SKM-1 treated with dmso at 0.1 percent for 144 hours (cell line): ENCODE data around the gene TENT5C.

Experiments
- DNase-seq: peaks from one replicate; lab custom pipeline; 2025; ENCODE audit not compliant: unreplicated experiment; lab: John Stamatoyannopoulos, UW

The TENT5C gene

DNA sequence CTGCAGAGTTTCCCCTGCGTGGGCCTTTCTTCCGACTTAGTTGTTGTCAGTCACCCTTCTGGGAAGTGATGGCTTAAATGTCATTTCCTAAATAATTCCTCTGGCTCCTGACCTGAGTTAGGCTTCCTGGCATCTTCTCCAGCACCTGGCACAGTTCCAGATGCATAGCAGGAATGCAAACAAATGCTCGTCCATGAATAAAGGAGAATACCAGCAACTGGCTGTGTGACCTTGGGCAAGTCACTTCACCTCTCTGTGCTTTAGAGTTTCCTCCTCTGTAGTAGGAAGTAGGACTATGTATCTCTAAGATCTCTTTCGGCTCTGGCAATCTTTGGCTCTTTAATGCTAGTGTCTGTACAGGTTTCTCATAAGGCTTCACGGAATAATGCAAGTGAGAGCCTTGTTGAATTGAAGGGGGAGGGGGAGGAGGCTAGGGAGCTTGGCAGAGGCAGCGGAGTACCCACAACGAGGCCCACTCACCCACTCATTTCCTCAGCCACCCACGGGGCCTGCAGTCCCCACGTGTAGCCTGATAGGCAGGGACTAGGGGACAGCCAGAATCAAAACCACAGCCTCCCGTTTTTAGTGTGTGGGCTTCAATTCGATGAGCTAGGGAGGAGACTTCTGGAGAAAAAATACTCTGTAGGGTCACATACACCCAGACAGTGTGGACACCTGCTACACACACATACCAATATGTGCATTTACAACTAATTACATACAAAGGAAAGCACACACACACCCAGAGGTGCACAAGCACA lies 48.1 kb downstream of the TENT5C start:
- DNase-seq = no peak

DNA sequence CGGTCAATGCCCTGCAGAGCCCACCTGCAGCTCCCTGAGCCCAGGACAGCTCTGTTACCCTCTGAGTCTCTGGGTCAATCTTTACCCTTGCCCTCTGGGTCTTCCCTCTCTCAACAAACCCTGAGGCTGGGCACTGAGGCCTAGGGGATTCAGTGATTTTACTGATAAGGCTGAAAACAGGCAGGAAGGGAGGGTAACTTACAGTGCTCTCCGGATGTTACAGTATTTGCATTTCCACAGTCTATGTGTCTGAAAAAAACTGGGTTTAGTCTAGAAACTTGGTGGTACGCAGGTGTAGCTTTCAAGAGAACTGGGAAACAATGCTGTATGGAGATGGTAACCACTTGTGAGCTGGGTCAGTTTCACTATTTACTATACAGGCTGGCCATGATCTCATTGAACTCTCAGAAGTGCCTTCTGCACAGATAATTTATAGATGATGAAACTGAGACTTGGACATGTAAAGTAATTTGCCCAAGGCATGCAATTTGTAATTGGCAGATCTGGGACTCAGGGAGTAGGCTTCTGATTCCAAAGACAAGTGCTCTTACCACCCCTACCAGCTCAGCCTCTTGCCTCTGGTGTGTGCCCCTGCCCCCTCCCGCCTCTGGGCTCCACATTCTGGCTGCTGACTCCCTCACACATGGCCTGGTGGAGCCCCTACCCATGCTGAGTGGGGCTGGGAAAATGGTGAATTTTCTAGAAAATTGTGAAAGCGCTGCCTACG lies 48.8 kb downstream of the TENT5C start:
- no peak for DNase-seq

DNA sequence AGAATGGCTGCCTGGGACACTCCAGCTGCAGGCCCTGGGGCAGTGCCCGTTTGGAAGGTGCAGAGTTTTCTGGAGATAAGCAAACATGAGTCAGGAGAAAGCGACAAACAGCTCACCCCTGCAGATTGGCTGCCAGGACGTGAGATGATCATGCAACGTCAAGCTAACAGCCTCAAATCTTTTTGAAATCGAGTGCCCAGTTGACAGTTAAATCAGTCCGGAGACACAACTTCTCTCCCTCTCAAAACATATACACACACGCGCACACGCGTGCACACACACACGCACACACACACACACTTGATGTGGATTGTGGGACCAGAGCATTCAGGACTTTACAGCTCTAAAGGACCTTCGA lies 49.4 kb downstream of the TENT5C start:
- no peak for DNase-seq

DNA sequence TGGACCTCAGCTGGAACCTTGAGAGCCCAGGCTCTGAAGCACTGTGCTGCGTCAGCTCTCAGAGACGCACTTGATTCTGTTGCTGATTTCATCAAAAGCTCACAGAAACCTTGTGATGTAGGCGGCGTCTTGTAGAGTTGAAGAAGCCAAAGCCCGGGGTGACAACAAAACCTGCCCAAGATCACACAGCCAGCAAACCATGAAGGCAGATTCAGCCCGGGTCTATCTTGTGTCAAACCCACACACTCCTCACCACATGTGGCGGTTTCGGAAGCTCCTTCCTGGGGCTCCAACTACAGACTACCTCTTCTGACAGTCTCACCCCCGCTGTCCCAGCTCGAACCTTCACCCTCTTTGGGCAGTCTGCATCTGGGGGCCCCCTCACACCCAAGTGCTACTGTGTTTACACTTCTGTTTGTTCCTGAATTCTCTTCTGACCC lies 50.4 kb downstream of the TENT5C start:
- DNase-seq = no peak

DNA sequence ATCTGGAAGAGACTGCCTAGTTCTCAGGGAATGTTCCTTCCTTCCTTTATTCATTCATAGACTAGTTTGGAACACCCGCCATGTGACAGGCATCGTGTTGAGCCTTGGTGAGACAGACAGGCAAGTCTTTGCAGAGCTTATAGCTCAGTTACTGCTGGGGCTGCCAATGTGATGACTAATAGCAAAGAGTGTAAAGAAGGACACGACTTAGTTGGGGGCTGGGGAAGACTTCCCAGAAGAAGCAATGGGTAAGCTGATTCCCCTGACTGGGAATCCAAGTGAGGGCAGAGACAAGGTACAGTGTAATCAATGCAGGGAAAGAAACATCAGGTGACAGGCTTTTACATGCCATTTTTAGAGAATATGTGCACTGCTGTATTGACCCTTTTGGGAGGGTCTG lies 51.2 kb downstream of the TENT5C start:
- no peak for DNase-seq

DNA sequence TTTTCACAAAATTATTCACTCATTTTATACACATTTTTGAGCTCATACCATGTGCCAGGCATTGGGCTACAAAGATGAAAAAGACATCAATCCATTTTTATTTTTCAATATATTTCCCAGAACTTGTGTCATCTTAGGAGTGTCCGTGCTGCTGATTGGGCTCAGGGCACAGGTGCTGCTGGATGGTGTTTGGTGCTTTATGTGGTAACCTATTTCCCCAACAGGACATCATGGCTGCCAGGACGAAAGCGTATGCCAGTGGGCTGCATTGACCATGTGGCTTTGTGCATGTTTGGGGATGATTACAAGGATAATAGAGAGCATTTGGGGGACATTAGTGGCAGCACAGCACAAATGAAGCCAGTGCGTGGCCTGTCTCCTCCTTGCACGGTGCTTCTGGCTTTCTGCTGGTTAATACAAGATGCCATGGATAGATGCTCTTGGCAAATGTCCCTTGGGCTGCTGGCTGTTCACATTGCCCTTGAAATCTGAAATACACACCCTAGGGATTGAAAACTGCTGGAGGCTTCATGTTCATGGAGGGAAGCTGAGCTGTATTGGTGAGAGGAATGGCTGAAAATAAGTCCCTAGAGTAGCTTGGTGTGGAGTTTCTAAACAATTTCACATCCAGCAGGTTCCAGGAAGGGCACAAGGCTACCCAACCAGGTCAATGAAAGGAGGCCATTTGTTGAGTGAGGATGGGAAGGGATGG lies 52.3 kb downstream of the TENT5C start:
- DNase-seq = no peak

DNA sequence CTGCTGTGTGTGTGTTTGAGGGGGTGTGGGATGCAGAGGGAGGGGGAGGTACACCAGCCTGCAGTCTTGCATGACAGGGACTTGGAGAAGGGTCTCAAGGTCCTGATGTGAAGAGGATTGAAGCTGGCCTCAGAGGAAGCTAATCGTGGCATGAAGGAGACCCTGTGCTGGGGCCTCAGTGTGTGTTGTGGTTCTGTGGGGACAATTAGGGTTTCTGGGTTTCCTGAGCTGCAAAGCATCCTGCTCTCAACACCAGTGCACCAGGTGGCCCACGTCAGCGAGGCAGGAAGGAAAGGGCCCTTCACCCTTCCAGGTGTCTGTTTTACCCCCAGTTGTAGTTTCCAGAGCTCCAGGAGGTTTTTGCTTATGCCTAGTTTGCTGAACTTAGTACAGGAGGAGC lies 52.8 kb downstream of the TENT5C start:
- no peak for DNase-seq

DNA sequence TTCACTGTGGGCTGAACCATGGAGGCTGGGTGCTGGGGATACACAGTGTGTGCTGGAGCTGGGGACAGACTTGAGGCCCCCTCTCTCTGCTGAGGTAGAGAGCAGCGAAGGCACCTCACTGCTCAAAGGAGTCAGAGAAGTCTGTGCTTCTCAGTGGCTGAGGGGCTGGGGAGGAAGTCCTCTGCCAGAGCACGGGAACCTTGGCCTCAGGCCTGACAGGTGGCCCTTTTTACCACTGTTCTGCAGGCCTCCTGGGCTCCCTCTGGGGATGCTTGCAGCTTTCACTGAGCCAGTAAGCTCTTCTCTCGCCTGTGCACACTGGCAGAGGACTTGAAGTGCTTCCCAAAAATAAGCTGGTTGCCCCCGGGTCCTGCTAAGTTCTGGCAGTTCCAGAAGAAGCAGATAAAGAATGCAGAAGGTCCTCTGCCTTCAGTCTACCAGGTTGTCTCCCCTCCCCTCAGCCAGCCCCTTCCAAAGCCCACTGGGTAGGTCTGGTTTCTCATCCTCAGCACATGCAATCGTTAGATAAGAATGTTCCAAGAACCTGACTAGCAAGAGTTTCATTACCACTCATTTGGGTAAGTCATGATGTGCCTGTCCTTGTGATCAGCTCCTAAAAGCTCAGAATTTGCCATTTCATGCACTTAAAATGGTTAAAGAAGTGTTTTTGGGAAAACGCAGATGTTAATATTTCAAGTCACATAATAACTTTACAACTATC lies 53.9 kb downstream of the TENT5C start:
- no peak for DNase-seq

DNA sequence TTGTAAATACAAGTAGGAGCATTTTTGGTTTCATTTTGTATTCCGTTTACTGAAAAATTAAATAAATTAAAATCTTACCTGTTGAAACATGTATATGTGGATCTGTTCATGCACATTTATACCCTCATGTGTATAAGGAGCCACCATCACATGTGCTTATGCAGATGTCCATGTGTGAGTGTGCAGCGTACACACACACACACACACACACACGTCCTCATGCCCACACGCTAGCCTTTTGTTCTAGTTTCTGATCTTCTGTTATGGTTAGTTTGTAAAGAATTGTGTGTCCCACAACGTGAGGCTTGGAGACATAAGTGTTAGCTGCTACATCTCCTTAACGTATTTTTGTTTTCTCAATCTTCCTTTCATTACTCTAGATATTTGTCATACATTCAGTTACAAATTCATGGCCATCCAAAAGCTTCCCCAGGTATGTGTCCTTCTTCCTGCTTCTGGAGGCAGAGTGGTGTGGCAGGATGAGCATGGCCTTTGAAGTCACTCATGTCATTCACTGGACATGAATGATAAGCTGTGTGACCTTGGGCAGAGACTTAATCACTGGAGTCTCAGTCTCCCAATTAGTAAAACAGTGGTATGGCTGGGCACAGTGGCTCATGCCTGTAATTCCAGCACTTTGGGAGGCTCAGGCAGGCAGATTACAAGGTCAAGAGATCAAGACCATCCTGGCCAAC lies 54.6 kb downstream of the TENT5C start:
- DNase-seq = no peak

DNA sequence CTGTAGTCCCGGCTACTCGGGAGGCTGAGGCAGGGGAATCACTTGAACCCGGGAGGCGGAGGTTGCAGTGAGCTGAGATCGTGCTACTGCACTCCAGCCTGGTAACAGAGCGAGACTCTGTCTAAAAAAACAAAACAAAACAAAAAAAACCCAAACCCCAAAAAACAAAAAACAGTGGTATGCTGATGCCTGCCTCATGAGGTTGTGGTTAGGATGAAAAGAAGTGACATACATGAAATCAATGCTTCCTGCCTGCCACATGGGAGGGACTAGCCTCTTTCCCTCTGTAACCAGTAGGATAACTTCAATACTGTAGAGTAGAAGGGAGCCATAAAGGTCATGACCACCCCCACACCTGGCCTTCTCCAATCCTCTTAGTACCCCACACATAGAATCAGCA lies 55.2 kb downstream of the TENT5C start:
- DNase-seq = no peak

DNA sequence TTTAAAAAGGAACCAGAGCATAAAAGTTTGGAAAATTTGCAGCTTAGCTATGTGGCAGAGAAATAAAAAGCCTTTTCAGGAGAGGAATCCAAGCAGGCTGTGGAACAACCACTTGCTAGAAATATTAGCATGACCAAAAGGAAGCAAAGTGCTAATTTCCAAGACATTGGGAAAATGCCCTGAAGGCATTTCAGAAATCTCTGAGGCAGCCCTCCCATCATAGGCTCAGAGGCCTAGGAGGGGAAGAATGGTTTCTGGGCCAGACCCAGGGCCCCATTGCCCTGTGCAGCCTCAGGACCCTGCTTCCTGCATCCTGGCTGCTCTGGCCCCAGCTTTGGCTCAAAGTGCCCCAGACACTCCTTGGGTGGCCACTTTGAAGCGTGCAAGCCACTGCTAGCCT lies 56.8 kb downstream of the TENT5C start:
- no peak for DNase-seq

DNA sequence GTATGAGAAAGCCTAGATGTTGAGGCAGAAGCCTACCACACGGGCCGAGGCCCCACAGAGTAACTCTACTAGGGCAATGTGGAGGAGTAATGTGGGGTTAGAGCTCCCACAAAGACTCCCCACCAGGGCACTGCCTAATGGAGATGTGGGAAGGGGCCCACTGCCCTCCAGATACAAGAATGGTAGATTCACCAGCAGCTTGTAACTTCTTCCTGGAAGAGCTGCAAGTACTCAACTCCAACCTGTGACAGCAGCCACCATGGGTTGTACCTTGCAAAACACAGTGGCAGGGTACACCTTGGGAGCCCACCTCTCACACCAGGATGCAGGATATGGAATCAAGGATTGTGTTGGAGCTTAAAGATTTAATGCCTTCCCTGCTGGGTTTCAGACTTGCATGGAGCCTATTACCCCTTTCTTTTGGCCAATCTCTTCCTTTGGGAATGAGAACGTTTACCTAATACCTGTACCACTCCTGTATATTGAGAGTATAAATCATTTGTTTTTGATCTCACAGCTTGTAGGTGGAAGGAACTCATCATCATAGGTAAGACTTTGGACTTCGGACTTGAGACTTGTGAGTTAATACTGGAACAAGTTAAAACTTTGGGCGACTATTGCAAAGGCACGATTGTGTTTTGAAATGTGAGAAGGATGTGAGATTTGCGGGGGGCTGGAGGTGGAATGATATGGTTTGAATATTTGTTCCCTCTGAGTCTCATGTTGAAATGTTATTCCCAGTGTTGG lies 57.5 kb downstream of the TENT5C start:
- no peak for DNase-seq

DNA sequence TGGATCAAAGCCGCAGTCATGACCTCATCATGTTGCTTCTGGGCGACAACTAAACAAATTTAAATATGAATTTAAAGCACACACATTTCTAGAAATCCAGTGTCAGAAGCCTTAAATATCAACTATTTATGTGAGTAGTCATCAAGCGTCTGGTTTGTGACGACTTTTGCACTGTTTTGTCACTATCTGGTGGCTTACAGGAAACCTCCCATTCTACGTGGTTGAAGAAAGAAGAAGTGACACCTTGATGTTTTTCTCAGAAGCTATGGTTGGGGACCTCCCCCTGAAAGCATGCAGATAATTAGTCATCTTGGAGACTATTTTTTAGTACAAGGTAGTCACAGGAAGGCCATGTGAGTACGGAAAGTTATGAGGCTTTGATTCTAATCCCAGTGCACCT lies 58.5 kb downstream of the TENT5C start:
- DNase-seq = no peak

DNA sequence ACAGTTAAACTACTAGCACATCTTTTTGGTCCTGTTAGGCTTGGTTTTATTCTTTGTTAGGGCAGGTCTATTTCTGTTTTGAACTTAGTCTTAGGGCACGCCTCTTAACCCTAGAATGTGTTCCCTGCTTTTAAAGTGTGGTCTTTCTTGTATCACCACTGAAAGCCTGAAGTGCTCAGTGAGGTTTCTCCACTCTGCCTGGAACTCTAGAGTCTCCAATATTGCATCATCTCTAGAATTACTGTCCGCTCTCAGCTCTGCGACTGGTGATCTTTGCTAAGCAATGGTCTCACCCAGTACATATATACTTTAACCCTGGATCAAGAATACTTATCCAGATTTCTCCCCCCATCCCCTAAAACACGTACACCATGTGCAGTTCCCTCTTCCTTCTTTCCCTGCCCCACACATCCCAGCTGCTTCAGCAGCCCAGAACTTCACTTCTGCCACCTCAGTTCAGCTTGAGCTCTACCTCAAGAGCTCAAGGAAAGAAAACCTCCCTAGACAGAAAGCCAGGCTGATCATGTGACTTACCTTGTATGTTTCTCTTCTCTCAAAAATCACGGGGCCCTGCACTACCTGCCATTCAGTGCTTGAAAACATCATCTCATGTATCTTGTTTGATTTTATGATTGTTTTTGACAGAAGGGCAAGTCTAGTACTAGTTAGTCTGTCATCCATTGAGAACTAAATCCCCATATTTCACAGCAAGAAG lies 59.9 kb downstream of the TENT5C start:
- DNase-seq = no peak

DNA sequence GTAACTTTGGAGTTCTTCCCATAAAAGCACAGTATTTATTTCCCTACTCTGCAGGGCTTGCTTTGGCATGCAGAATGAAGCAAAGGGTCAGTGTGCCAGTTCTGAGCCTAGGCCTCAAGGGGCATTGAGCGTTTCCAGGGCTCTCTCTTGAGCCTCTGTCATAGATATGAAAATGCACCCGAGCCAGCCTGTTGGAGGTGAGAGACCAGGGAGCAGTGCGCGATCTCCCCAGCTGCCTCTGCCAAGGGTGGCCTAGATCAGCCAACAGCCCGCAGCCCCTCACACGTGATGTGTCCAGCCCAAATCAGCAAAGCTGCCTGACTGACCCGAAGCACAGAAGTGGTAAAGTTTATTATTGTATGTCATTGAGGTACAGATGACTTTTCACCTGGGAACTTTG lies 63.7 kb downstream of the TENT5C start:
- no peak for DNase-seq

DNA sequence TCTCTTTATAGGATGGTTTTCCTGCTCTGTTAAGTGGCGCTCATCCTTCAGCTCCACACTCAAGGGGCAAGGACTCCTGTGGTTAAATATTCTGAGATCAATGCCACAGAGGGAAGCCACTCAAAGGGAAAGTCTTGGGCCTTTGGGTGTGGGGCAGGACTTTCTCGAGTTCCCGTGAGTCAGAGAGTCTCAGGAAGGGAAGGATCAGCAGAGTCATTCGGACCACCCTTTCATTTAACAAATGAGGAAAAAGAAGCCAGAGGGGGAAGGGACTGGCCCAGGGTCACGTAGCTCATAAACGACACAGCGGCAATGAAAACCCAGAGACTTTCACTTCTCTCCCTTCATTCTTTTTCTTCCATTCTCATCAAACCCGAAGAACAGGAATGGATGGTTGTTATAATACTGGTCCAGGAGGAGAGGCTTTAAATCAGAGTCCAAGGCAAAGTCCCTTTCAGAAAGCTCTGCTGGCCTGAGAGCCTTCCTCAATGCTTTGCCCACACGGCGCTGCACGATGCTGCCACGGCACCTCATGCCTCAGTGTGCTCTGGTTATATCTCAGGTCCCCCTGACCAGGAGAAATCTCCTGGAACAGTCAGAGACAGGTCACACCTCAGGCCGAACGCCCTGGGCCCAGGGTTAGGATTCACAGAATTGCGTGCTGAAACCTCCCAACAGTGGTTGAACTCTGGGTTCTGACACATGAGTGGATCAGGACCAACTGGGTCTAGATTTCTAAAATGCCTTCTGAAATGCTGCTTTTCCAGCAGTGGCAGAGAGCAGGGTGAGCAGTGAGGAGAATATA lies 65.3 kb downstream of the TENT5C start:
- DNase-seq = no peak

DNA sequence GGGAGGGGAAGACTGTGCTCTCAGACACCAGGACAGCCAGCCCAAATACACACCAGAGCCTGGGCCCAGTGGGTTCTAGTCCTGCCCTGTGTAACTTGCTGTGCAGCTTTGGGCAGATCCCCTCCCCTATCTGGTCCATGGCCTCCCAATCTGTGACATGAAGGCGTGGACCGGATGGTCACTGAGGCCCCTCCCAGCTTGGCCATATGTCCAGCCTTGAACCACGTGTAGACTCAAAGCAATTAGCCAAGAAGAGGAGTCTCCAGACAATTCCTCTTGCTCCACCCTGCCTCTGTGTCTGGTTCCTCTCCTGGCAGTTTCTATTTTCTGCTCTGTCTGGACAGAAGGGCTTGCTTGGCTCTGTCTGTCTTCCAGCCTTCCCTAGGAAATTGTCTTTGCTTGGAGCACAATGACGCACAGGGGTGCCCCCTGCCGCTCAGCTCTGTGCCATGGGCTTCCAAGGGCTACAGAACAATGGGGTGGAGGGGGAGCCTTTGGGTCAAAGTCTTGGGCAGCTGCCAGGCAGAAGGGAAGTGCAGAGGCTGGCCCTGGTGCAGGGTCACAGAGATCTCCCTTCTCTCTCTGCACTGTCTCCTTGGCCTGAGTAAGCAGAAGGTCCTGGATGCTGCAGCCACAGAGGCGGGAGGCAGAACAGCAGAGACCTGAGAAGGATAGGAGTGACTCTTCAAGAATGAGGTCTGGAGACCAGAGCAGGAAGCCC lies 66.1 kb downstream of the TENT5C start:
- DNase-seq = no peak

DNA sequence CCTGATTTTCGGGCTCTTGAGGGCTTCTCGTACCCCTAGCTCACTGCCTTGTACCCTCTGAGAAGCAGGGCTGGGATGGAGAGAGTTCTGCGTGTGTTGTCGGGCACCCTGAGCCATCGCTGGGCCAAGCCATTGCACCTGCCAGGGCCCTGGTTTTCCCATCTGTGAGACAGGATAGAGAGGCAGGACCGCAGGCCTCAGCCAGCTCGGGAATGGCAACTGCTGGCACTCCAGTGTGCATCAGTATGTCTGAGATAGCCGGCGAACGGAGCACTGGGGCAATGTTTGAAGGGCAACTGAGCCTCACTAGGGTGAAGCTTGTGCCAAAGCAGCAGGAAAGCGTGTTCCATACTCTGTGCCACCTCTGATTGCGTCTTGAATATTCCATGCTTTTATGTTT lies 66.9 kb downstream of the TENT5C start:
- DNase-seq = no peak
